Measurements from ENCODE around the gene ADAM8. TPM values are rescaled to one million over a fixed set of nuclear protein-coding genes. Genes with fewer than 3 reads are reported as not detected.

The ADAM8 gene
- polyA plus RNA-seq, 1 of the 3 experiments (the other 2 are of a cell fraction): 1.7 TPM

DNA sequence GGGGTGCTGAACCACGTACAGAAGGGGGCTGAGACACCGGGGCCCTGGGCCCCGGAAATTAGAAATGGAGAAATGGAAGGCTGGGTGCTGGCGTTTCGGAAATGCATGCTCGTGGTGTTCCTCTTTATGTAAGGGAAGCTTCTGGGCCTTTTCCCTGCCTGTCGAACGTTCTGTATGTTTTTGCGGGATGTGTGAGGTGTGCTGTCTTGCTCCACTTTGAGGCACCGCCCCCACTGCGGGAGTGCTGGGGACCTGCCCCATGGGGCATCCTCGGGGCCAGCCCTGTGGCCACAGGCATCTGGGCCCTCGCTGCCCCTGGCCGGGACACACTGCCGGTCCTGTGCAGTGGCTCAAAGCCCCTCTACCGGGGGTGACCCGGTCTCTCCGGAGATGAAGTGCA, 40.7 kb downstream of the ADAM8 start:
- Histone ChIP-seq H3K4me1 (ENCODE audit: control insufficient read depth in 1 of 2, insufficient read depth in 2 of 2, low read depth in 1 of 2, low read length in 1 of 2) (no peaks in the 10 kb centered on the region), H3K4me3 (ENCODE audit: low read depth in 2 of 2, low read length in 1 of 2) (no peak overlapping the region), H3K79me2 (ENCODE audit: insufficient read depth) (no peaks in the 10 kb centered on the region), H3K9me3 (no peaks in the 10 kb centered on the region), H3K27ac (ENCODE audit: low read depth in 2 of 2, low read length in 1 of 2) (no peak overlapping the region), H3K27me3 (ENCODE audit: insufficient read depth) (peaks cover 77% of the 10 kb centered on the region), H3F3A (replicated peaks; ENCODE audit: insufficient read depth) (no peaks in the 10 kb centered on the region), H4K20me1 (ENCODE audit: insufficient read depth) (no peaks in the 10 kb centered on the region), H3K4me2 (no peak overlapping the region), H3K9ac (no peak overlapping the region), H3K9me2 (no peaks in the 10 kb centered on the region), H3K36me3 (replicated peaks in 1 of 2; ENCODE audit: control insufficient read depth in 1 of 2, insufficient read depth in 2 of 2, low read length in 1 of 2) (no peaks in the 10 kb centered on the region), H2AFZ (ENCODE audit: low read depth) (no peak overlapping the region)
- no peak for DNase-seq
- TF ChIP-seq SMC3 (IDR thresholded peaks at IDR 0.05; ENCODE audit: low read depth, low read length) (no peak), FOXJ3 (CRISPR knock-in tag; IDR thresholded peaks at IDR 0.05) (no peak), GABPA (IDR thresholded peaks at IDR 0.05; ENCODE audit: low read depth) (no peak), CHD2 (IDR thresholded peaks at IDR 0.05; ENCODE audit: low read length, partially characterized antibody) (no peak), EP300 (IDR thresholded peaks at IDR 0.05; ENCODE audit: borderline replicate concordance in 1 of 2, low read depth in 1 of 2, low read length in 1 of 2) (no peak), TEAD4 (IDR thresholded peaks at IDR 0.05; ENCODE audit: borderline replicate concordance, insufficient read depth) (no peak), NFIC (IDR thresholded peaks at IDR 0.05; ENCODE audit: borderline replicate concordance) (no peak), ELF1 (IDR thresholded peaks at IDR 0.05) (no peak), TAF1 (IDR thresholded peaks at IDR 0.05; ENCODE audit: borderline replicate concordance, low read depth, low read length) (no peak), POLR2AphosphoS5 (IDR thresholded peaks at IDR 0.05; ENCODE audit: low read depth, low read length) (no peak), FOSL2 (IDR thresholded peaks at IDR 0.05; ENCODE audit: borderline replicate concordance, low read depth) (no peak)
- TF ChIP-seq, protein P1, sequence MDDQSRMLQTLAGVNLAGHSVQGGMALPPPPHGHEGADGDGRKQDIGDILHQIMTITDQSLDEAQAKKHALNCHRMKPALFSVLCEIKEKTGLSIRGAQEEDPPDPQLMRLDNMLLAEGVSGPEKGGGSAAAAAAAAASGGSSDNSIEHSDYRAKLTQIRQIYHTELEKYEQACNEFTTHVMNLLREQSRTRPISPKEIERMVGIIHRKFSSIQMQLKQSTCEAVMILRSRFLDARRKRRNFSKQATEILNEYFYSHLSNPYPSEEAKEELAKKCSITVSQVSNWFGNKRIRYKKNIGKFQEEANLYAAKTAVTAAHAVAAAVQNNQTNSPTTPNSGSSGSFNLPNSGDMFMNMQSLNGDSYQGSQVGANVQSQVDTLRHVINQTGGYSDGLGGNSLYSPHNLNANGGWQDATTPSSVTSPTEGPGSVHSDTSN (IDR thresholded peaks at IDR 0.05): no peak
- 8% methylated on average over 8 of the region's 18 CpGs for WGBS (ENCODE audit: low lambda C conversion rate)
- CTCF ChIA-PET: no interaction called here
- POLR2A ChIA-PET: no interaction called here

GRCh38 chr10:133235265-133235855, 41.3 kb downstream of the ADAM8 start:
- WGBS (ENCODE audit: low lambda C conversion rate): 10% methylated on average over 2 of the region's 48 CpGs
- no peaks in the 10 kb centered on the region for H3K36me3 ChIP-seq (replicated peaks in 1 of 2; ENCODE audit: control insufficient read depth in 1 of 2, insufficient read depth in 2 of 2, low read length in 1 of 2)

More at GRCh38 chr10:133235265-133235855, 41.3 kb downstream of the ADAM8 start:
- Histone ChIP-seq H4K20me1 (ENCODE audit: insufficient read depth) (no peaks in the 10 kb centered on the region), H3K27ac (ENCODE audit: low read depth in 2 of 2, low read length in 1 of 2) (no peak overlapping the region), H3K9ac (no peak overlapping the region), H2AFZ (ENCODE audit: low read depth) (no peak overlapping the region), H3K9me2 (no peaks in the 10 kb centered on the region), H3K4me3 (ENCODE audit: low read depth in 2 of 2, low read length in 1 of 2) (no peak overlapping the region), H3K79me2 (ENCODE audit: insufficient read depth) (no peaks in the 10 kb centered on the region), H3K4me1 (ENCODE audit: control insufficient read depth in 1 of 2, insufficient read depth in 2 of 2, low read depth in 1 of 2, low read length in 1 of 2) (no peaks in the 10 kb centered on the region), H3K27me3 (ENCODE audit: insufficient read depth) (peaks cover 77% of the 10 kb centered on the region), H3K9me3 (no peaks in the 10 kb centered on the region), H3F3A (replicated peaks; ENCODE audit: insufficient read depth) (no peaks in the 10 kb centered on the region), H3K4me2 (0 out of 2 replicates have a peak overlapping the region, but pooled peaks have one; percentile 47)
- DNase-seq: no peak
- CTCF ChIA-PET: no interaction called here
- POLR2A ChIA-PET: no interaction called here
- TF ChIP-seq, protein P2, sequence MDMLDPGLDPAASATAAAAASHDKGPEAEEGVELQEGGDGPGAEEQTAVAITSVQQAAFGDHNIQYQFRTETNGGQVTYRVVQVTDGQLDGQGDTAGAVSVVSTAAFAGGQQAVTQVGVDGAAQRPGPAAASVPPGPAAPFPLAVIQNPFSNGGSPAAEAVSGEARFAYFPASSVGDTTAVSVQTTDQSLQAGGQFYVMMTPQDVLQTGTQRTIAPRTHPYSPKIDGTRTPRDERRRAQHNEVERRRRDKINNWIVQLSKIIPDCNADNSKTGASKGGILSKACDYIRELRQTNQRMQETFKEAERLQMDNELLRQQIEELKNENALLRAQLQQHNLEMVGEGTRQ (IDR thresholded peaks at IDR 0.05; ENCODE audit: borderline replicate concordance, low read depth, low read length): no peak
- no peak for TF ChIP-seq FOXM1 (IDR thresholded peaks at IDR 0.05; ENCODE audit: low read depth)
- no peak for TF ChIP-seq GABPA (IDR thresholded peaks at IDR 0.05; ENCODE audit: low read depth)
- no peak for TF ChIP-seq RXRA (IDR thresholded peaks at IDR 0.05; ENCODE audit: borderline replicate concordance, low read depth)
- no peak for TF ChIP-seq MEF2A (IDR thresholded peaks at IDR 0.05; ENCODE audit: borderline replicate concordance, low read depth)
- TF ChIP-seq EP300 (IDR thresholded peaks at IDR 0.05; ENCODE audit: borderline replicate concordance in 1 of 2, low read depth in 1 of 2, low read length in 1 of 2): no peak
- TF ChIP-seq EZH2phosphoT487 (IDR thresholded peaks at IDR 0.05; ENCODE audit: borderline replicate concordance, low read depth): no peak
- TF ChIP-seq SMC3 (IDR thresholded peaks at IDR 0.05; ENCODE audit: low read depth, low read length): no peak
- TF ChIP-seq IRF3 (IDR thresholded peaks at IDR 0.05; ENCODE audit: low read depth, low read length): no peak
- no peak for TF ChIP-seq SIN3A (IDR thresholded peaks at IDR 0.05; ENCODE audit: borderline replicate concordance, low read depth, low read length)
- TF ChIP-seq GATA2 (CRISPR knock-in tag; IDR thresholded peaks at IDR 0.05): no peak
- no peak for TF ChIP-seq TAF1 (IDR thresholded peaks at IDR 0.05; ENCODE audit: borderline replicate concordance, low read depth, low read length)
- TF ChIP-seq RCOR1 (IDR thresholded peaks at IDR 0.05; ENCODE audit: low read length): no peak
- TF ChIP-seq REST (IDR thresholded peaks at IDR 0.05; ENCODE audit: low read depth, low read length): no peak
